Measurements from ENCODE around the gene IL3RA.

DNA sequence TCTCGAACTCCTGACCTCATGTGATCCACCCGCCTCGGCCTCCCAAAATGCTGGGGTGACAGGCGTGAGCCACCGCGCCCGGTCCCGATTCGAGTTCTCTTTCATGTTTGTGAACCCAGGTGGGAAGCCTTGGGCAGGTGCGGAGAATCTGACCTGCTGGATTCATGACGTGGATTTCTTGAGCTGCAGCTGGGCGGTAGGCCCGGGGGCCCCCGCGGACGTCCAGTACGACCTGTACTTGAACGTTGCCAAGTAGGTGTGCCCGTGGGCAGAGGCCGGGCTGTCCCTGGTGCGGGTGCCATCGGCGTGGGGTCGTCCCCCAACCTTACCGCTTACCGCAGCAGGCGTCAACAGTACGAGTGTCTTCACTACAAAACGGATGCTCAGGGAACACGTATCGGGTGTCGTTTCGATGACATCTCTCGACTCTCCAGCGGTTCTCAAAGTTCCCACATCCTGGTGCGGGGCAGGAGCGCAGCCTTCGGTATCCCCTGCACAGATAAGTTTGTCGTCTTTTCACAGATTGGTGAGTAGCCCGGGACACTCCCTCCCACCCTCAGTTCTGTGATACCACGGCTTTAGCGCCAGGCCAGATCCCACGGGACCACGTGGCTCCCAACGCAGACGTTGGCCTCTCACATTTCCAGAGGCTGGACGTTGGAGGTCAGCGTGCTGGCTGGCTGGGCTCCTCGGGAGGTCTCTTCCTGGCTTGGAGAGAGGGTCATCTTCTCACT lies 15.6 kb downstream of the IL3RA start:
- TF ChIP-seq TARDBP (IDR thresholded peaks at IDR 0.05) (no peak), SUZ12 (IDR thresholded peaks at IDR 0.05) (no peak), BHLHE40 (IDR thresholded peaks at IDR 0.05; ENCODE audit: borderline replicate concordance) (no peak), ELF4 (IDR thresholded peaks at IDR 0.05) (no peak), CTBP1 (IDR thresholded peaks at IDR 0.05; ENCODE audit: borderline replicate concordance) (no peak), FOXK2 (IDR thresholded peaks at IDR 0.05) (no peak), SP1 (IDR thresholded peaks at IDR 0.05) (no peak), FOXM1 (IDR thresholded peaks at IDR 0.05; ENCODE audit: borderline replicate concordance) (no peak), HDGF (IDR thresholded peaks at IDR 0.05; ENCODE audit: borderline replicate concordance) (no peak), FOXA1 (IDR thresholded peaks at IDR 0.05) (no peak), PKNOX1 (IDR thresholded peaks at IDR 0.05) (no peak), L3MBTL2 (conservative IDR thresholded peaks at IDR 0.05) (no peak)

All from HEK293T (cell line).